ENCODE data around the gene CCL5. TPM values are rescaled to one million over a fixed set of nuclear protein-coding genes. Genes with fewer than 3 reads are reported as not detected.

The CCL5 gene
- total and polyA plus RNA-seq, 2 experiments from 2014 or later, result not detected

DNA sequence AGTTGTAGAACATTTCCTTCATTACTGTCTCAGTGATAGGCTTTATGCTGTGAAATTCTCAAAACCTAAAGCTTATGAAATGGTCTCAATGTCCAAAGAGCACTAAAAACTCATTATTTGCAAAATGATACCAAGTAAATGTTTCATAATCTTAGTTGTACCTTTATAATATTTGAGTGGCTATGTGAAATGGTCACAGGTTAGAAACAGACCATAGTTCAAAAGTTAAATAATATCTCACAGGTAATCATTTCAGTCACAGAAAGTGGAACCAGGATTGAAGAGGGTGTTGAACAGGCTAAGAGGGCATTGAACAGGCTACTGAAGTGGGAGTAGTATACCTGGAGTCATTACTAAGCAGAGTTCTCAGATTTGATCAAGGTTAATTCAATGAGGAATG lies 47.6 kb upstream of the CCL5 start:
- Histone ChIP-seq H3K4me3 (no peak overlapping the region), H4K20me1 (replicated peaks; ENCODE audit: insufficient read depth) (no peaks in the 10 kb centered on the region), H3K9me2 (ENCODE audit: insufficient read depth) (no peaks in the 10 kb centered on the region), H3K79me2 (replicated peaks; ENCODE audit: insufficient read depth) (no peaks in the 10 kb centered on the region), H3K27me3 (ENCODE audit: insufficient read depth) (peaks cover 4% of the 10 kb centered on the region; the same call in 1 of the 2 replicates), H3K4me2 (no peak overlapping the region), H3F3A (replicated peaks; ENCODE audit: low read depth) (no peaks in the 10 kb centered on the region), H2AFZ (no peak overlapping the region), H3K36me3 (ENCODE audit: insufficient read depth) (no peaks in the 10 kb centered on the region), H3K4me1 (ENCODE audit: insufficient read depth) (peaks cover 12% of the 10 kb centered on the region), H3K27ac (ENCODE audit: low read depth) (no peak overlapping the region)
- H3K27me3 Mint-ChIP-seq (ENCODE audit: insufficient read depth, low read depth, poor library complexity), result peaks cover 5% of the 10 kb centered on the region
- peaks cover 11% of the 10 kb centered on the region; the same call in 2 of the 3 replicates for H3K36me3 Mint-ChIP-seq (ENCODE audit: low read depth)
- no peak overlapping the region for H3K4me3 Mint-ChIP-seq
- DNase-seq (ENCODE audit: low spot score) (no peak), ATAC-seq (no peak)
- H3K27ac Mint-ChIP-seq, result no peak overlapping the region
- H3K9me3 Mint-ChIP-seq, result no peaks in the 10 kb centered on the region
- no peak for TF ChIP-seq STAT1 (IDR thresholded peaks at IDR 0.05; ENCODE audit: unreplicated experiment)
- TF ChIP-seq POLR2AphosphoS5 (IDR thresholded peaks at IDR 0.05; ENCODE audit: low read depth), result no peak
- TF ChIP-seq, protein P1, sequence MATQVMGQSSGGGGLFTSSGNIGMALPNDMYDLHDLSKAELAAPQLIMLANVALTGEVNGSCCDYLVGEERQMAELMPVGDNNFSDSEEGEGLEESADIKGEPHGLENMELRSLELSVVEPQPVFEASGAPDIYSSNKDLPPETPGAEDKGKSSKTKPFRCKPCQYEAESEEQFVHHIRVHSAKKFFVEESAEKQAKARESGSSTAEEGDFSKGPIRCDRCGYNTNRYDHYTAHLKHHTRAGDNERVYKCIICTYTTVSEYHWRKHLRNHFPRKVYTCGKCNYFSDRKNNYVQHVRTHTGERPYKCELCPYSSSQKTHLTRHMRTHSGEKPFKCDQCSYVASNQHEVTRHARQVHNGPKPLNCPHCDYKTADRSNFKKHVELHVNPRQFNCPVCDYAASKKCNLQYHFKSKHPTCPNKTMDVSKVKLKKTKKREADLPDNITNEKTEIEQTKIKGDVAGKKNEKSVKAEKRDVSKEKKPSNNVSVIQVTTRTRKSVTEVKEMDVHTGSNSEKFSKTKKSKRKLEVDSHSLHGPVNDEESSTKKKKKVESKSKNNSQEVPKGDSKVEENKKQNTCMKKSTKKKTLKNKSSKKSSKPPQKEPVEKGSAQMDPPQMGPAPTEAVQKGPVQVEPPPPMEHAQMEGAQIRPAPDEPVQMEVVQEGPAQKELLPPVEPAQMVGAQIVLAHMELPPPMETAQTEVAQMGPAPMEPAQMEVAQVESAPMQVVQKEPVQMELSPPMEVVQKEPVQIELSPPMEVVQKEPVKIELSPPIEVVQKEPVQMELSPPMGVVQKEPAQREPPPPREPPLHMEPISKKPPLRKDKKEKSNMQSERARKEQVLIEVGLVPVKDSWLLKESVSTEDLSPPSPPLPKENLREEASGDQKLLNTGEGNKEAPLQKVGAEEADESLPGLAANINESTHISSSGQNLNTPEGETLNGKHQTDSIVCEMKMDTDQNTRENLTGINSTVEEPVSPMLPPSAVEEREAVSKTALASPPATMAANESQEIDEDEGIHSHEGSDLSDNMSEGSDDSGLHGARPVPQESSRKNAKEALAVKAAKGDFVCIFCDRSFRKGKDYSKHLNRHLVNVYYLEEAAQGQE (IDR thresholded peaks at IDR 0.05; ENCODE audit: unreplicated experiment), result no peak
- TF ChIP-seq JUNB (IDR thresholded peaks at IDR 0.05; ENCODE audit: unreplicated experiment), result no peak
- no peak for TF ChIP-seq EZH2phosphoT487 (IDR thresholded peaks at IDR 0.05; ENCODE audit: unreplicated experiment)
- no peak for TF ChIP-seq CREB1 (CRISPR knock-in tag; IDR thresholded peaks at IDR 0.05; ENCODE audit: low read depth)
- H3K4me1 Mint-ChIP-seq, result peaks cover 28% of the 10 kb centered on the region

DNA sequence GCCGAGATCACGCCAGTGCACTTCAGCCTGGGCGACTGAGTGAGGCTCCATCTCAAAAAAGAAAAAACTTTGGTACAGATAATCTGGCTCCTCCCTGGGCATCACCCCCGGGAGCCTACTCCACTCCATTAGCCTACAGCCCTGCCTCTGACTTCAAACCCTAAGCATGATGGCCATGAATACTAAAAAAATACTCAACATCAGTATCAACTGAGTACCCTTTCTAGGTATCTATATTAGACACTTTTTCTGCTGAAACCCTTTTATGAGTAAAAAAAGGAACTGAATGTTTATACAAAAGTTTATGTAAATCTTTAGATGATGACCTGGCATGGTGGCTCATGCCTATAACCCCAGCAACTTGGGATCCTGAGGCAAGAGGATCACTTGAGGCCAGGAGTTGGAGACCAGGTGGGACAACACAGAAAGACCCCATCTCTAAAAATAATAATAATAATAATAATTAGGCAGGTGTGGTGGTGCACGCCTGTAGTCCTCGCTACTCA lies 43.5 kb upstream of the CCL5 start:
- H3K4me1 ChIP-seq (ENCODE audit: insufficient read depth), result no peaks in the 10 kb centered on the region
- no peak for DNase-seq (ENCODE audit: low spot score)
- H3K27ac ChIP-seq (ENCODE audit: low read depth), result no peak overlapping the region
- no peak overlapping the region for H3K27ac Mint-ChIP-seq
- H4K20me1 ChIP-seq (replicated peaks; ENCODE audit: insufficient read depth), result no peaks in the 10 kb centered on the region; the same call in 1 of the 2 replicates
- H3K4me1 Mint-ChIP-seq, result peaks cover 3% of the 10 kb centered on the region; the same call in 1 of the 3 replicates
- H3K27me3 ChIP-seq (ENCODE audit: insufficient read depth), result no peaks in the 10 kb centered on the region
- no peaks in the 10 kb centered on the region for H3K9me2 ChIP-seq (ENCODE audit: insufficient read depth)
- H3K4me3 ChIP-seq, result no peak overlapping the region
- H3F3A ChIP-seq (replicated peaks; ENCODE audit: low read depth), result no peaks in the 10 kb centered on the region
- H3K36me3 ChIP-seq (ENCODE audit: insufficient read depth), result no peaks in the 10 kb centered on the region
- H3K27me3 Mint-ChIP-seq (ENCODE audit: insufficient read depth, low read depth, poor library complexity), result no peaks in the 10 kb centered on the region
- no peaks in the 10 kb centered on the region for H3K79me2 ChIP-seq (replicated peaks; ENCODE audit: insufficient read depth)
- no peak overlapping the region for H2AFZ ChIP-seq
- H3K4me2 ChIP-seq, result no peak overlapping the region
- H3K4me3 Mint-ChIP-seq, result no peak overlapping the region
- no peak for ATAC-seq
- no peak for TF ChIP-seq POLR2AphosphoS5 (IDR thresholded peaks at IDR 0.05; ENCODE audit: low read depth)
- TF ChIP-seq, protein P2, sequence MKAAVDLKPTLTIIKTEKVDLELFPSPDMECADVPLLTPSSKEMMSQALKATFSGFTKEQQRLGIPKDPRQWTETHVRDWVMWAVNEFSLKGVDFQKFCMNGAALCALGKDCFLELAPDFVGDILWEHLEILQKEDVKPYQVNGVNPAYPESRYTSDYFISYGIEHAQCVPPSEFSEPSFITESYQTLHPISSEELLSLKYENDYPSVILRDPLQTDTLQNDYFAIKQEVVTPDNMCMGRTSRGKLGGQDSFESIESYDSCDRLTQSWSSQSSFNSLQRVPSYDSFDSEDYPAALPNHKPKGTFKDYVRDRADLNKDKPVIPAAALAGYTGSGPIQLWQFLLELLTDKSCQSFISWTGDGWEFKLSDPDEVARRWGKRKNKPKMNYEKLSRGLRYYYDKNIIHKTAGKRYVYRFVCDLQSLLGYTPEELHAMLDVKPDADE (IDR thresholded peaks at IDR 0.05), result no peak
- H3K9me3 Mint-ChIP-seq, result no peaks in the 10 kb centered on the region
- peaks cover 11% of the 10 kb centered on the region; the same call in 2 of the 3 replicates for H3K36me3 Mint-ChIP-seq (ENCODE audit: low read depth)

Measured in GM23338 (cell line).